ENCODE data around the gene TRIM27. TPM values are rescaled to one million over a fixed set of nuclear protein-coding genes. Genes with fewer than 3 reads are reported as not detected.
"Not testable (repeated sequence)": the region's sequence is repeated elsewhere in the genome, so short reads cannot be mapped to it uniquely, and the experiment has no call there.

Gene TRIM27
- total and polyA plus RNA-seq, 4 donors, result 34.8 to 81.9 (median 46.1) TPM

- Histone ChIP-seq H3K27me3 (ENCODE audit: control insufficient read depth in 3 of 3, insufficient read depth in 3 of 3, low read length in 2 of 3) (peaks cover 0 to 6% (median 0%) of the 10 kb centered on the region in 3 donors), H3K36me3 (ENCODE audit: control insufficient read depth in 4 of 4, insufficient read depth in 4 of 4, low read length in 4 of 4) (no peaks in the 10 kb centered on the region), H3K9ac (ENCODE audit: insufficient read depth in 1 of 2, low read length in 2 of 2) (peak overlapping the region; percentile 11 to 73), H3K27ac (ENCODE audit: low read depth in 1 of 2, low read length in 1 of 2) (peak overlapping the region; percentile 48 to 82), H3K9me3 (ENCODE audit: control insufficient read depth in 4 of 4, insufficient read depth in 3 of 4, low read length in 3 of 4) (no peaks in the 10 kb centered on the region), H3K4me3 (peak overlapping the region; percentile 35), H3K4me1 (ENCODE audit: control insufficient read depth in 5 of 5, insufficient read depth in 5 of 5, low read length in 5 of 5) (peaks cover 0 to 28% (median 7%) of the 10 kb centered on the region in 5 donors)
- 0 to 1% methylated on average over 17 of the region's 17 CpGs for WGBS, 2 donors
- DNase-seq, result peak; percentile 41 to 60 (median 56)
- TF ChIP-seq CTCF (IDR thresholded peaks at IDR 0.05; ENCODE audit: control extremely low read depth, extremely low read depth), result no peak
- ATAC-seq (ENCODE audit: insufficient read depth, low FRiP score), result peak; percentile 10
These were observed 16.6 kb upstream of the TRIM27 start for GRCh38 chr6:28940294-28940857.

DNA sequence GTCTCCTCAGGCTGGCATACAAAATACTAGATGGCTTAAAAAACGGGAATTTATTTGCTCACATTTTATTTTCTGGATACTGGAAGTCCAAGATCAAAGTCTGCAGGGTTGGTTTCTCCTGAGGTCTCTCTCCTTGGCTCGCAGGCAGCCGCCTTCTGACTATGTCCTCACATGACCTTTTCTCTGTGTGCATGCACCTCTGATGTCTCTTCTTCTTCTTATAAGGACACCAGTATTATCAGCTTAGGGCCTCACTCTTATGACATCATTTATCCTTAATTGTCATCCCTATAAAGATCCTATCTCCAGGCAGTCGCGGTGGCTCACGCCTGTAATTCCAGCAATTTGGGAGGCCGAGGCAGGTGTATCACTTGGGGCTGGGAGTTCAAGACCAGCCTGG, 9.3 kb upstream of the TRIM27 start:
- Histone ChIP-seq H3K4me3 (no peak overlapping the region), H3K36me3 (ENCODE audit: control insufficient read depth in 4 of 4, insufficient read depth in 4 of 4, low read length in 4 of 4) (no peaks in the 10 kb centered on the region), H3K4me1 (ENCODE audit: control insufficient read depth in 5 of 5, insufficient read depth in 5 of 5, low read length in 5 of 5) (no peaks in the 10 kb centered on the region), H3K27ac (ENCODE audit: low read depth in 1 of 2, low read length in 1 of 2) (no peak overlapping the region), H3K9ac (ENCODE audit: insufficient read depth in 1 of 2, low read length in 2 of 2) (no peak overlapping the region), H3K9me3 (ENCODE audit: control insufficient read depth in 4 of 4, insufficient read depth in 3 of 4, low read length in 3 of 4) (no peaks in the 10 kb centered on the region), H3K27me3 (ENCODE audit: control insufficient read depth in 3 of 3, insufficient read depth in 3 of 3, low read length in 2 of 3) (no peaks in the 10 kb centered on the region)
- WGBS, 2 donors, result 92% methylated on average over 7 of the region's 7 CpGs
- DNase-seq, result no peak
- no peak for ATAC-seq (ENCODE audit: insufficient read depth, low FRiP score)
- no peak for TF ChIP-seq CTCF (IDR thresholded peaks at IDR 0.05; ENCODE audit: control extremely low read depth, extremely low read depth)

DNA sequence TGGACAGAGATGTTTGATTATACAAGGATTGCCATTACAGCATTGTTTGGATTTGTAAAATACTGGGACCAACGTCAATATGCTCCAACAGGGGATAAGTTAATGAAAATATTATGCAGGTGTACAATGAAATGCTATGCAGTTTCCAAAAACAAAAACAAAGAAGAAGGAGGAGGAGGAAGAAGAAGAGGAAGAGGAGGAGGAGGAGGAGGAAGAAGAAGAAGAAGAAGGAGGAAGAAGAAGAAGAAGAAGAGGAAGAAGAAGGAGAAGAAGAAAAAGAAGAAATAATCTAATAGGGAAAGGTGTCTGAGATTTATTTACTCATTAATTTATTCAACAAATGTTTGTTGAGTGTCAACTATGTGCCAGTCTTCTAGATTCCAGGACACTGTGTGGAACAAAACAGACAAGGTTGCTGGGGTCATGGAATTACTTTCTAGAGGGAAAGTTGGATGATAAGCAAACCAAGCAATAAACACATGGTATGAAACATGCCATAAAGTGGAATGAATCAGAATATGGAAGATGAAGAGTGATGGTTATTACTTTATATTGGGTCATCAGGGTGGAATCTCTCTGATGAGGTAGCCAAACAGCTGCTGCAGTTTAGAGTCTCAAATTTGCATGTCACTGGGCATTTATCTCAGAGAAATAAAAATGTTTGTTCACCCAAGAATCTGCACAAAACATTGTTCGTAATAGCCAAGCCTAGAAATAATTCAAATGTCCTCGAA, 6.3 kb upstream of the TRIM27 start:
- 78 to 89% methylated on average over 3 of the region's 3 CpGs for WGBS, 2 donors

GRCh38 chr6:28929339-28929738, 5.6 kb upstream of the TRIM27 start:
- H3K9me3 ChIP-seq (ENCODE audit: control insufficient read depth in 4 of 4, insufficient read depth in 3 of 4, low read length in 3 of 4); H3K9ac ChIP-seq (ENCODE audit: insufficient read depth in 1 of 2, low read length in 2 of 2); H3K27ac ChIP-seq (ENCODE audit: low read depth in 1 of 2, low read length in 1 of 2); H3K36me3 ChIP-seq (ENCODE audit: control insufficient read depth in 4 of 4, insufficient read depth in 4 of 4, low read length in 4 of 4); H3K4me3 ChIP-seq; H3K27me3 ChIP-seq (ENCODE audit: control insufficient read depth in 3 of 3, insufficient read depth in 3 of 3, low read length in 2 of 3); DNase-seq; H3K4me1 ChIP-seq (ENCODE audit: control insufficient read depth in 5 of 5, insufficient read depth in 5 of 5, low read length in 5 of 5); ATAC-seq (ENCODE audit: insufficient read depth, low FRiP score): not testable (repeated sequence)
- 91 to 94% methylated on average over 11 of the region's 11 CpGs for WGBS, 2 donors

More for the DNA sequence above, 6.3 kb upstream of the TRIM27 start:
- Histone ChIP-seq H3K4me1 (ENCODE audit: control insufficient read depth in 5 of 5, insufficient read depth in 5 of 5, low read length in 5 of 5) (no peaks in the 10 kb centered on the region), H3K4me3 (no peak overlapping the region), H3K9ac (ENCODE audit: insufficient read depth in 1 of 2, low read length in 2 of 2) (no peak overlapping the region), H3K36me3 (ENCODE audit: control insufficient read depth in 4 of 4, insufficient read depth in 4 of 4, low read length in 4 of 4) (no peaks in the 10 kb centered on the region), H3K27me3 (ENCODE audit: control insufficient read depth in 3 of 3, insufficient read depth in 3 of 3, low read length in 2 of 3) (no peaks in the 10 kb centered on the region), H3K9me3 (ENCODE audit: control insufficient read depth in 4 of 4, insufficient read depth in 3 of 4, low read length in 3 of 4) (no peaks in the 10 kb centered on the region), H3K27ac (ENCODE audit: low read depth in 1 of 2, low read length in 1 of 2) (no peak overlapping the region)
- DNase-seq (no peak), ATAC-seq (ENCODE audit: insufficient read depth, low FRiP score) (no peak)
- no peak for TF ChIP-seq CTCF (IDR thresholded peaks at IDR 0.05; ENCODE audit: control extremely low read depth, extremely low read depth)
